Esophagus muscularis mucosa (tissue), 4 donors: ENCODE data around the gene HTR1A. TPM values are rescaled to one million over a fixed set of nuclear protein-coding genes. Genes with fewer than 3 reads are reported as not detected.

Experiments used
- DNase-seq: peaks from one replicate; pipeline ENCODE4 v3.0.0-alpha.2; 2017; ENCODE audit errors: extremely low spot score
- H3K27ac ChIP-seq, 4 donors: fragments of 200-600 bp; sonication (generic); replicated peaks in 1 of 4; 1 replicate in 3 of 4; 2 replicates in 1 of 4; pipeline ENCODE4 v1.5.1; 2016 to 2019; ENCODE audit warnings: mild to moderate bottlenecking in 1 of 4
- H3K27me3 ChIP-seq, 4 donors: fragments of 200-600 bp; sonication (generic); one replicate each; pipeline versions ENCODE4 v1.5.1 to v1.6.0; 2016 to 2019
- H3K36me3 ChIP-seq, 4 donors: fragments of 200-600 bp; sonication (generic); one replicate each; pipeline ENCODE4 v1.5.1; 2016 to 2019
- H3K4me1 ChIP-seq, 4 donors: fragments of 200-600 bp; sonication (generic); one replicate each; pipeline ENCODE4 v1.5.1; 2016 to 2019
- H3K4me3 ChIP-seq, 4 donors: fragments of 200-600 bp; sonication (generic); 1 replicate in 2 of 4; 2 replicates in 2 of 4; pipeline ENCODE4 v1.5.1; 2016 to 2019; ENCODE audit warnings: mild to moderate bottlenecking in 4 of 4, moderate library complexity in 1 of 4
- H3K9me3 ChIP-seq, 4 donors: fragments of 200-600 bp; sonication (generic); 1 replicate in 3 of 4; 2 replicates in 1 of 4; pipeline ENCODE4 v1.5.1; 2016 to 2019
- EP300 ChIP-seq: sonication (generic); formaldehyde crosslinking; IDR thresholded peaks from one replicate; pipeline ENCODE4 v1.6.1; 2017; ENCODE audit warnings: antibody characterized with exemption
- POLR2A ChIP-seq: fragments of 450-650 bp; IDR thresholded peaks from one replicate; pipeline ENCODE4 v1.6.1; 2017; ENCODE audit warnings: antibody characterized with exemption, moderate library complexity, mild to moderate bottlenecking, low read depth
- POLR2AphosphoS5 ChIP-seq, 2 donors: sonication (generic); formaldehyde crosslinking; IDR thresholded peaks; one replicate each; pipeline ENCODE4 v1.6.1; 2017; ENCODE audit warnings: antibody characterized with exemption in 2 of 2
- WGBS: methylation state at CpG from one replicate; pipeline ENCODE4 v1.1.5; 2018; 5-methylcytosine and 5-hydroxymethylcytosine counted together
- intact Hi-C: fragments of 100-400 bp; cut with DNase I; formaldehyde crosslinking; loops from one replicate; pipeline ENCODE4 v1.15.1; 2023
- total RNA-seq, 4 donors: library from RNA; depleted of rRNA; stranded (reverse); fragments of >200 nt; gene quantifications; one replicate each; pipeline versions ENCODE4 v1.1.0 to v1.2.1, GENCODE V29; 2016
- TF ChIP-seq, protein P1 (sequence below), 3 experiments: fragments of 200-600 bp in 2 of 3; fragments of 450-650 bp in 1 of 3; sonication (generic) in 2 of 3; IDR thresholded peaks; one replicate each; pipeline ENCODE4 v1.5.1; 2017 to 2019; ENCODE audit warnings: antibody characterized with exemption in 3 of 3, mild to moderate bottlenecking in 2 of 3, moderate library complexity in 1 of 3

The HTR1A gene
- not detected for total RNA-seq

DNA sequence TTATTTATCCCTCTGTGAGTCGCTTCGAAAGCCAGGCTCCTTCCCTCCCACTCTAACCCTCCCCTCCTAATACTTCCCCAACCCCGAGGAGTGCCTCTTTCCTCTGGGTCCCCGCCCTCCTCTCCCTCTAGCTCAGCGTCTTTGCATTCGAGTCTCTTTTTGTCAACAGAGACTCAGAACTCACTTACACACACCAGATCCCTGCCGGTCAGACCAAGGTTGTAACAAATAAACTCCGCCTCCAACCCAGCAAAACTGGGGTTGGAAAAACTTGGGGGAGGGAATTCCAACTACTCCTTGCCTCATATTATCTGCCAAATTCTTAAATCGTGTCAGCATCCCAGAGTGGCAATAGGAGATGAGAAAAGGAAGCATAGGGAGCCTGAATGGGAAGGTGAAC is at the start of gene HTR1A:
TSS of gene HTR1A (minus strand) at position 167 of the 400 bp plus-strand sequence. CDS start 726 bp downstream, outside the sequence.
- Histone ChIP-seq H3K4me1 (no peaks in the 10 kb centered on the region), H3K27ac (no peak within 1 kb of the TSS), H3K27me3 (peaks cover 0 to 47% (median 14%) of the 10 kb centered on the region in 4 donors), H3K4me3 (no peak within 1 kb of the TSS), H3K36me3 (no peaks in the 10 kb centered on the region), H3K9me3 (no peaks in the 10 kb centered on the region)
- intact Hi-C loops = no loop called here
- WGBS = 7% methylated on average over 9 of the region's 9 CpGs
- TF ChIP-seq POLR2A = no peak
- no peak for TF ChIP-seq EP300
- TF ChIP-seq, protein P1, sequence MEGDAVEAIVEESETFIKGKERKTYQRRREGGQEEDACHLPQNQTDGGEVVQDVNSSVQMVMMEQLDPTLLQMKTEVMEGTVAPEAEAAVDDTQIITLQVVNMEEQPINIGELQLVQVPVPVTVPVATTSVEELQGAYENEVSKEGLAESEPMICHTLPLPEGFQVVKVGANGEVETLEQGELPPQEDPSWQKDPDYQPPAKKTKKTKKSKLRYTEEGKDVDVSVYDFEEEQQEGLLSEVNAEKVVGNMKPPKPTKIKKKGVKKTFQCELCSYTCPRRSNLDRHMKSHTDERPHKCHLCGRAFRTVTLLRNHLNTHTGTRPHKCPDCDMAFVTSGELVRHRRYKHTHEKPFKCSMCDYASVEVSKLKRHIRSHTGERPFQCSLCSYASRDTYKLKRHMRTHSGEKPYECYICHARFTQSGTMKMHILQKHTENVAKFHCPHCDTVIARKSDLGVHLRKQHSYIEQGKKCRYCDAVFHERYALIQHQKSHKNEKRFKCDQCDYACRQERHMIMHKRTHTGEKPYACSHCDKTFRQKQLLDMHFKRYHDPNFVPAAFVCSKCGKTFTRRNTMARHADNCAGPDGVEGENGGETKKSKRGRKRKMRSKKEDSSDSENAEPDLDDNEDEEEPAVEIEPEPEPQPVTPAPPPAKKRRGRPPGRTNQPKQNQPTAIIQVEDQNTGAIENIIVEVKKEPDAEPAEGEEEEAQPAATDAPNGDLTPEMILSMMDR (IDR thresholded peaks at IDR 0.05) = no peak
- no peak for TF ChIP-seq POLR2AphosphoS5 (IDR thresholded peaks at IDR 0.05)
- no peak for DNase-seq

DNA sequence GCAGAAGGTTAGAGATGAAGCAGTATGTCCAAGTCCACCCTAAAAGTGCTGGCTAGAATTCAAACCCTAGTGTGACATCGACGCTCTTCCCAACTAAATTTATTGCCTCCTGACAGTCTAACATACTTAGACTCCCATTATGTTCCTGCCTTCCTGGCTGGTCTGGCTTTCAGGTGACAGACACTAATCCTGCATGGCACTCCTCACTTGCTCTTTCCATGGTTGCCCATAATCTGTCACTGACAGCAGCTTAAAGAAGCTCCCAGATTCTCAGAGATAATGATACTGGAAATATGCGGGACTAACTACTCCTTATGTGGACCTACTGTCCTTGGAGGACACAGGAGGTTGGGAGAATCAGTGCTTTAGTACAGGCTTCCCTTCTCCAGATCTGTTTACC is 41.7 kb upstream of the HTR1A start:
- H3K27me3 ChIP-seq = no peaks in the 10 kb centered on the region
- WGBS = 58% methylated on average over 3 of the region's 3 CpGs
- no peaks in the 10 kb centered on the region for H3K36me3 ChIP-seq
- no peaks in the 10 kb centered on the region for H3K9me3 ChIP-seq
- intact Hi-C loops = no loop called here
- no peak overlapping the region for H3K4me3 ChIP-seq
- no peak for DNase-seq
- no peak overlapping the region for H3K27ac ChIP-seq
- TF ChIP-seq POLR2A (no peak), POLR2AphosphoS5 (IDR thresholded peaks at IDR 0.05) (no peak), EP300 (no peak)
- TF ChIP-seq, protein P1 (IDR thresholded peaks at IDR 0.05) = no peak
- no peaks in the 10 kb centered on the region for H3K4me1 ChIP-seq

DNA sequence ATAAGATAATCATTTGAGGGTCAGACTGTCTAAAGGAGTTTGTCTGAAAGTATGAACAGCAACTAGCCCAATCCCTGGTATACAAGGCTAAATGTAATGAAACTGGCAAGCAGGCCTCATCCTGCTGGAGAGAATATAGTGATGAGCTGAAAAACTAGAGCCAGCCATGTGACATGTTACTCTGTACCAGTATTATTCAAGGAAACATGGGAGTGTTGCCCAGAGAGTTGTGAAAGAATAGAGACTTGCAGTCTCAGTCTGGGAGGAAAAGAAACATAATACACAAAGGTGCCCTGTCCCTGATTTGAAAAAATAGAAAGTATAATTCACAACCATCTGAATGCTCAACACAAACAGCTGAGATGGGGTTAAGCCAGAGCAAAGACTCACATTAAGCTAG is 37.9 kb upstream of the HTR1A start:
- H3K27ac ChIP-seq = no peak overlapping the region
- DNase-seq = no peak
- no peaks in the 10 kb centered on the region for H3K9me3 ChIP-seq
- intact Hi-C loops = no loop called here
- H3K36me3 ChIP-seq = no peaks in the 10 kb centered on the region
- H3K4me1 ChIP-seq = no peaks in the 10 kb centered on the region
- no peak overlapping the region for H3K4me3 ChIP-seq
- H3K27me3 ChIP-seq = no peaks in the 10 kb centered on the region
- TF ChIP-seq EP300 (no peak), POLR2A (no peak), POLR2AphosphoS5 (IDR thresholded peaks at IDR 0.05) (no peak)
- TF ChIP-seq, protein P1 (IDR thresholded peaks at IDR 0.05) = no peak

DNA sequence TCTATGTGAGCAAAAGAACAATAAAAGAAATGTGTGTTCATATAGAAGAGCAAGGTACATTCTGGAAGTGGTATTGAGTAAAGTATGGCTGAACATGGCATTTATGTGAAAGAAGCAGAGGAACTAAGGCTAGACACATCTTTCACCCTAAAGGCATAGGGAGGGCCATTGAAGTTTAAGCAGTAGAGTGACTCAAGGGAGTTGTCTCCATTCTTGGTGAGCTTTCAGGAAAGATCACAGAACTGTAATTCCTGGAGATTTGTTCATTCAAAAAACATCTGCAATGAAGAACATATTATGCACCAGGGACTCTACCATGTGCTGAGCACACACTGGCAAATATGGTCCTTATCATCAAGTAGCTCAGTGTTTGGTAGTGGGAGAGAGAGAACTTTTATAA is 24.8 kb upstream of the HTR1A start:
- intact Hi-C loops = no loop called here

DNA sequence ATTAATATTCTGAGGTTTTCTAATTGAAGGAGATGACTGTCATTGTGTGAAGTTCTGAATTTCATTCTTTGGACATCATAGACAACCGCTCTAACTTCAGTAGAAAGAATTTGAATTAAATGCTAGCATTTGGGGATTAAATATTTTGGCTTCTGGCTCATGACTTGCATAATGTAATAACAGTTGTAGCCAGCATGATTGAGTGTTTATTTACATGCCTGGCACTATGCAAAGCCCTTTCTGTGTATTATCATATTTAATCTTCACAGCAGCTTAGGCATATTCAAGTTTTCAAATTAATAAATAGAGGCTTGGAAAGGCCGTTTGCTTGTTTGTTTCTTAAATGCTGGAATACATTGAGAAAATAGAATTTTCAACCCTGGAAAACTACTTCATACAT is 19.6 kb upstream of the HTR1A start:
- no peak for TF ChIP-seq POLR2AphosphoS5 (IDR thresholded peaks at IDR 0.05)
- no peak for TF ChIP-seq EP300
- no peak for TF ChIP-seq POLR2A

More for the DNA sequence above, 24.8 kb upstream of the HTR1A start:
- DNase-seq = no peak
- Histone ChIP-seq H3K9me3 (no peaks in the 10 kb centered on the region), H3K4me3 (no peak overlapping the region), H3K4me1 (no peaks in the 10 kb centered on the region), H3K36me3 (no peaks in the 10 kb centered on the region), H3K27me3 (no peaks in the 10 kb centered on the region), H3K27ac (no peak overlapping the region)
- no peak for TF ChIP-seq POLR2AphosphoS5 (IDR thresholded peaks at IDR 0.05)
- no peak for TF ChIP-seq POLR2A
- no peak for TF ChIP-seq EP300
- TF ChIP-seq, protein P1 (IDR thresholded peaks at IDR 0.05) = no peak

More for the DNA sequence above, 19.6 kb upstream of the HTR1A start:
- Histone ChIP-seq H3K4me3 (no peak overlapping the region), H3K27me3 (no peaks in the 10 kb centered on the region), H3K4me1 (no peaks in the 10 kb centered on the region), H3K27ac (no peak overlapping the region), H3K36me3 (no peaks in the 10 kb centered on the region), H3K9me3 (peaks cover 0 to 8% (median 2%) of the 10 kb centered on the region in 4 donors)
- intact Hi-C loops = no loop called here
- no peak for DNase-seq
- WGBS = 56% methylated on average over 2 of the region's 2 CpGs
